ENCODE results near the gene DNAJC17.

DNA sequence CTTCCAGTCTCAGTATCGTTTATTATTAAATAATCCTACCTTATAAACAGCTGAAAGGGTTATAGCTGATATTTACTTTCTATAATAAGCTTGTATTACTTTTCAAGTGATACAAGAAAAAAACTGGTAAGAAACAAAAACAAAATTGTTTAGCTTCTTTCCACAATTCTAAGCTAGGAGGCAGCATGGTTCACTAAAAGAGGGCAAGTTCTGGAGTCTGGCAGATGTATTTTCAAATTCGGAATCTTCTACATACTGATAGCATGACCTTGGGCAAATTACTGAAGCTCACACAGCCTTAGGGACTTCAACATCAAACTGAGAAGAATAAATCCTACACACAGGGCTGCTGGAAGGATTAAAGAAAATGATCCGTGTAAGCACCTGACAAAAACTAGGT lies 22.1 kb downstream of the DNAJC17 start:
- TF ChIP-seq, protein P1, sequence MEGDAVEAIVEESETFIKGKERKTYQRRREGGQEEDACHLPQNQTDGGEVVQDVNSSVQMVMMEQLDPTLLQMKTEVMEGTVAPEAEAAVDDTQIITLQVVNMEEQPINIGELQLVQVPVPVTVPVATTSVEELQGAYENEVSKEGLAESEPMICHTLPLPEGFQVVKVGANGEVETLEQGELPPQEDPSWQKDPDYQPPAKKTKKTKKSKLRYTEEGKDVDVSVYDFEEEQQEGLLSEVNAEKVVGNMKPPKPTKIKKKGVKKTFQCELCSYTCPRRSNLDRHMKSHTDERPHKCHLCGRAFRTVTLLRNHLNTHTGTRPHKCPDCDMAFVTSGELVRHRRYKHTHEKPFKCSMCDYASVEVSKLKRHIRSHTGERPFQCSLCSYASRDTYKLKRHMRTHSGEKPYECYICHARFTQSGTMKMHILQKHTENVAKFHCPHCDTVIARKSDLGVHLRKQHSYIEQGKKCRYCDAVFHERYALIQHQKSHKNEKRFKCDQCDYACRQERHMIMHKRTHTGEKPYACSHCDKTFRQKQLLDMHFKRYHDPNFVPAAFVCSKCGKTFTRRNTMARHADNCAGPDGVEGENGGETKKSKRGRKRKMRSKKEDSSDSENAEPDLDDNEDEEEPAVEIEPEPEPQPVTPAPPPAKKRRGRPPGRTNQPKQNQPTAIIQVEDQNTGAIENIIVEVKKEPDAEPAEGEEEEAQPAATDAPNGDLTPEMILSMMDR (conservative IDR thresholded peaks at IDR 0.05; ENCODE audit: low read depth, low read length), result peak; percentile 65
- no peak for TF ChIP-seq EZH2phosphoT487 (IDR thresholded peaks at IDR 0.05; ENCODE audit: borderline replicate concordance, low read length)

All from PC-3 (cell line).